Measurements from ENCODE around the gene MAFG. TPM values are rescaled to one million over a fixed set of nuclear protein-coding genes. Genes with fewer than 3 reads are reported as not detected.

The MAFG gene
- total and polyA plus RNA-seq, 2 of the 13 experiments (the other 11 are each of a cell fraction or from before 2014, with no cell fraction given): 14.5 to 20.0 TPM

DNA sequence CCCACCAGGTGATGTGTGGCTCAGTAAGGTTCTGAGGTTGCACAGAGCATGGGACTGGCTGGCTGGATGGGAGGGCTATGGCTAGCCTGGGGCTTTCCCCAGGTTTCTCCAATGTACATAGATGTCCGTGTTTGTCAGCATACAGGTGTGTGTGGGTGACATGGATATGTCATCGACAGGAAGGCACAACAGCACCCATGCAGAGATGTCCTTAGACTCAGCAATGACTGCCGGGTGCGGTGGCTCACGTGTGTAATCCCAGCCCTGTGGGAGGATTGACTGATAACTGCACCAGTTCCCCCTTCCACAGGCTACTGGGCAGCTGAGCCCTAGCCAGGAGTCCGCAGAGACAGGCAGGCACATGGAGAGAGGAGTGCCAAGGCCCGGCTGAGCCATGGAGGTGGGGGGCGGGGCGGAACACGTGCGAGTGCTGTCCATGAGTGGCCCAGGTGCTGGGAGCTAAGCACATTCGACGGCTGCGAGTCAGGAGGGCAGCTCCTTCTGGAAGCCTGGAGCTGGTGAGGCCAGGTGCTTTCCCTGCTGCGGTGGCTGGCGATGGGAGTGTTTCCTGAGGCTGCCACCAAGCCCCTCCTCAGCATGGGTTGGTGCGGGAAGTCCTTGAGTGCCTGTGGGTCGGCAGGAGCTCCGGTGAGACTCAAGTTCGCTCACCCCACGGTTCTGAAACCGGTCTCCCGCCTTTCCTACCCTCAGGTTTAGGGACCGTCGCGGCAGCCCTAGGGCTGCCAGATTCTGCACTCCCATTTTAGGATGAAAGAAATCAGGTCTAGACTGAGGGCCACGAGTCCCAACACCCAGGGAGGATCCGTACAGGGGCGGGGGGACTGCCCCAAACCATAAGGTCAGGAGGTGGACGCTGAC is 49.0 kb upstream of the MAFG start (continued):
- TF ChIP-seq CBX5 (CRISPR knock-in tag; IDR thresholded peaks at IDR 0.05; ENCODE audit: borderline replicate concordance) (no peak; the same call in 1 of the 2 replicates), ZNF496 (CRISPR knock-in tag; IDR thresholded peaks at IDR 0.05; ENCODE audit: insufficient replicate concordance) (no peak), ZNF232 (CRISPR knock-in tag; IDR thresholded peaks at IDR 0.05; ENCODE audit: borderline replicate concordance) (no peak), ZNF136 (CRISPR knock-in tag; IDR thresholded peaks at IDR 0.05; ENCODE audit: low read depth) (no peak), ZNF382 (CRISPR knock-in tag; IDR thresholded peaks at IDR 0.05; ENCODE audit: borderline replicate concordance) (no peak), ZFX (CRISPR knock-in tag; IDR thresholded peaks at IDR 0.05; ENCODE audit: low read depth) (peak; percentile 48; the same call in 1 of the 2 replicates), PAF1 (CRISPR knock-in tag; IDR thresholded peaks at IDR 0.05) (no peak; the same call in 1 of the 2 replicates), TP53 (CRISPR knock-in tag; conservative IDR thresholded peaks at IDR 0.05) (no peak), GPN1 (CRISPR knock-in tag; IDR thresholded peaks at IDR 0.05; ENCODE audit: borderline replicate concordance) (no peak), ZGPAT (CRISPR knock-in tag; IDR thresholded peaks at IDR 0.05) (peak; percentile 1; the same call in 1 of the 2 replicates), ZNF446 (CRISPR knock-in tag; IDR thresholded peaks at IDR 0.05) (no peak), ZNF546 (CRISPR knock-in tag; conservative IDR thresholded peaks at IDR 0.05) (no peak; the same call in 1 of the 2 replicates), ZBTB4 (CRISPR knock-in tag; IDR thresholded peaks at IDR 0.05; ENCODE audit: borderline replicate concordance) (no peak; the same call in none of the 2 replicates), ZNF850 (CRISPR knock-in tag; conservative IDR thresholded peaks at IDR 0.05) (no peak), FOXA3 (CRISPR knock-in tag; IDR thresholded peaks at IDR 0.05) (peak; percentile 32), NFIB (CRISPR knock-in tag; IDR thresholded peaks at IDR 0.05; ENCODE audit: borderline replicate concordance) (no peak; the same call in 1 of the 2 replicates), MLX (CRISPR knock-in tag; IDR thresholded peaks at IDR 0.05) (no peak), ZNF282 (IDR thresholded peaks at IDR 0.05; ENCODE audit: partially characterized antibody) (no peak), CC2D1A (CRISPR knock-in tag; IDR thresholded peaks at IDR 0.05) (no peak), TOPORS (CRISPR knock-in tag; IDR thresholded peaks at IDR 0.05) (no peak)
- TF ChIP-seq, protein P1, sequence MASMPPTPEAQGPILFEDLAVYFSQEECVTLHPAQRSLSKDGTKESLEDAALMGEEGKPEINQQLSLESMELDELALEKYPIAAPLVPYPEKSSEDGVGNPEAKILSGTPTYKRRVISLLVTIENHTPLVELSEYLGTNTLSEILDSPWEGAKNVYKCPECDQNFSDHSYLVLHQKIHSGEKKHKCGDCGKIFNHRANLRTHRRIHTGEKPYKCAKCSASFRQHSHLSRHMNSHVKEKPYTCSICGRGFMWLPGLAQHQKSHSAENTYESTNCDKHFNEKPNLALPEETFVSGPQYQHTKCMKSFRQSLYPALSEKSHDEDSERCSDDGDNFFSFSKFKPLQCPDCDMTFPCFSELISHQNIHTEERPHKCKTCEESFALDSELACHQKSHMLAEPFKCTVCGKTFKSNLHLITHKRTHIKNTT (CRISPR knock-in tag; IDR thresholded peaks at IDR 0.05): 0 out of 2 replicates have a peak, but pooled peaks have one; percentile 3
- TF ChIP-seq, protein P2, sequence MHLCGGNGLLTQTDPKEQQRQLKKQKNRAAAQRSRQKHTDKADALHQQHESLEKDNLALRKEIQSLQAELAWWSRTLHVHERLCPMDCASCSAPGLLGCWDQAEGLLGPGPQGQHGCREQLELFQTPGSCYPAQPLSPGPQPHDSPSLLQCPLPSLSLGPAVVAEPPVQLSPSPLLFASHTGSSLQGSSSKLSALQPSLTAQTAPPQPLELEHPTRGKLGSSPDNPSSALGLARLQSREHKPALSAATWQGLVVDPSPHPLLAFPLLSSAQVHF (CRISPR knock-in tag; IDR thresholded peaks at IDR 0.05): 0 out of 2 replicates have a peak, but pooled peaks have one; percentile 31

Measured in HepG2 (cell line).